ENCODE measurements around the gene ATOSB.

Gene ATOSB

GRCh38 chr9:35085078-35085477 is 30.6 kb downstream of the ATOSB start:
- in situ Hi-C loops (cut with MboI; ENCODE audit: low pct_unique_long_range_greater_than_20kb, low sequenced_read_pairs, unreplicated experiment): no loop called here
- no peak for DNase-seq (ENCODE audit: low spot score)
- TF ChIP-seq, protein P1, sequence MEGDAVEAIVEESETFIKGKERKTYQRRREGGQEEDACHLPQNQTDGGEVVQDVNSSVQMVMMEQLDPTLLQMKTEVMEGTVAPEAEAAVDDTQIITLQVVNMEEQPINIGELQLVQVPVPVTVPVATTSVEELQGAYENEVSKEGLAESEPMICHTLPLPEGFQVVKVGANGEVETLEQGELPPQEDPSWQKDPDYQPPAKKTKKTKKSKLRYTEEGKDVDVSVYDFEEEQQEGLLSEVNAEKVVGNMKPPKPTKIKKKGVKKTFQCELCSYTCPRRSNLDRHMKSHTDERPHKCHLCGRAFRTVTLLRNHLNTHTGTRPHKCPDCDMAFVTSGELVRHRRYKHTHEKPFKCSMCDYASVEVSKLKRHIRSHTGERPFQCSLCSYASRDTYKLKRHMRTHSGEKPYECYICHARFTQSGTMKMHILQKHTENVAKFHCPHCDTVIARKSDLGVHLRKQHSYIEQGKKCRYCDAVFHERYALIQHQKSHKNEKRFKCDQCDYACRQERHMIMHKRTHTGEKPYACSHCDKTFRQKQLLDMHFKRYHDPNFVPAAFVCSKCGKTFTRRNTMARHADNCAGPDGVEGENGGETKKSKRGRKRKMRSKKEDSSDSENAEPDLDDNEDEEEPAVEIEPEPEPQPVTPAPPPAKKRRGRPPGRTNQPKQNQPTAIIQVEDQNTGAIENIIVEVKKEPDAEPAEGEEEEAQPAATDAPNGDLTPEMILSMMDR (IDR thresholded peaks at IDR 0.05; ENCODE audit: extremely low read depth, insufficient read depth, missing control alignments): no peak

GRCh38 chr9:35079426-35080341 is 36.0 kb downstream of the ATOSB start, which contains the start of gene FANCG:
Gene FANCG, minus strand, starts transcription at chr9:35079942. Its CDS starts 418 bp downstream, at chr9:35079524.
- DNase-seq (ENCODE audit: low spot score): peak; percentile 91
- in situ Hi-C loops (cut with MboI; ENCODE audit: low pct_unique_long_range_greater_than_20kb, low sequenced_read_pairs, unreplicated experiment): no loop called here
- TF ChIP-seq, protein P1 (IDR thresholded peaks at IDR 0.05; ENCODE audit: extremely low read depth, insufficient read depth, missing control alignments): no peak

- in situ Hi-C loops (cut with MboI; ENCODE audit: low pct_unique_long_range_greater_than_20kb, low sequenced_read_pairs, unreplicated experiment): no loop called here
- no peak for DNase-seq (ENCODE audit: low spot score)
- TF ChIP-seq, protein P1 (IDR thresholded peaks at IDR 0.05; ENCODE audit: extremely low read depth, insufficient read depth, missing control alignments): no peak
Measured at GRCh38 chr9:35079041-35079425, 36.6 kb downstream of the ATOSB start.

- in situ Hi-C loops (cut with MboI; ENCODE audit: low pct_unique_long_range_greater_than_20kb, low sequenced_read_pairs, unreplicated experiment): no loop called here
- no peak for DNase-seq (ENCODE audit: low spot score)
- TF ChIP-seq, protein P1 (IDR thresholded peaks at IDR 0.05; ENCODE audit: extremely low read depth, insufficient read depth, missing control alignments): no peak
Measured at GRCh38 chr9:35078066-35078465, 37.6 kb downstream of the ATOSB start.

DNA sequence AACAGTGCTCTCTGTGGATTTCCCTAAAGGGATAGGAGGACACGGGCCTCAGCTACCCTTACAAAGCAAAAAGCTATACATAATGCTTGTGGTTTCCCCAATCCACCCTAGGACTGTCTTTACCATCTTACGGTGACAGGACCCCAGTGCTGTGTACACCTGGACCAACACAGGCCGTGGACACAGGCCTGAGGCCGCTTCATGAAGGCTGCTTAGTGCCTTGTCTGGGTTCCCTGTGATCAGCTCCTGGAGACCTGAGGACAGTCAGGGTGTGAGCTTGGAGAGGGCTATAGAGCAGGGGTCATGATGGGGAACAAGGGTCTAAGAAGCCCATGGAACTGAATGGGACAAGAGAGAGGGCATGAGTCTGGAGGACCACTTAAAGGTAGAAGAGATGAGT is 38.8 kb downstream of the ATOSB start:
- no peak for DNase-seq (ENCODE audit: low spot score)
- in situ Hi-C loops (cut with MboI; ENCODE audit: low pct_unique_long_range_greater_than_20kb, low sequenced_read_pairs, unreplicated experiment): no loop called here
- TF ChIP-seq, protein P1 (IDR thresholded peaks at IDR 0.05; ENCODE audit: extremely low read depth, insufficient read depth, missing control alignments): no peak

DNA sequence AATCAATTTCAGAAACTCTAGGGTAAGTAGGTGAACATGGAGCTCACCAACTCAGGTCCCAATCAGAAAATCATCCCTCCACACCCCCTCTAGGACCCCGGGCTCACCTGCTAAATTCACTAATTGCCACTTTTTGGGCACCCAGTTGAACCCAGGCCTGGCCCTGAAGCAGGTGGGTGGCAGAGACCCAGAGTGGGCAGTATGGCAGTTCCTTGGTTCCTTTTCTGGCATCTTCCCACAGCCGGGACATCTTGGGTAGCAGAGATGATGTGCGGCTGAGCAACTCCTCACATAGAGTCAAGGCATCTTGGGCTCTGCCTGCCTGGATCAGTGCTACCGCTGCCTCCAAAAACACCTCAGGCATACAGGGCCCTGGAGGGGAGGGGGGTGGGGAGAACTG is 40.3 kb downstream of the ATOSB start:
- TF ChIP-seq, protein P1 (IDR thresholded peaks at IDR 0.05; ENCODE audit: extremely low read depth, insufficient read depth, missing control alignments): no peak
- in situ Hi-C loops (cut with MboI; ENCODE audit: low pct_unique_long_range_greater_than_20kb, low sequenced_read_pairs, unreplicated experiment): no loop called here
- DNase-seq (ENCODE audit: low spot score): no peak
